Endothelial cell of umbilical vein (primary cell): ENCODE results near the gene CDK5RAP2.

Experiments
- TF ChIP-seq, protein P1 (sequence below), 2 donors: IDR thresholded peaks; 1 replicate in 1 of 2; 2 replicates in 1 of 2; pipeline ENCODE4 v1.5.1; 2011; ENCODE audit warnings: low read length in 2 of 2, mild to moderate bottlenecking in 2 of 2, moderate library complexity in 2 of 2, control low read depth in 1 of 2, inconsistent platforms in 1 of 2, low read depth in 1 of 2; ENCODE audit not compliant: insufficient read depth in 1 of 2; ENCODE audit errors: extremely low read depth in 1 of 2
- TF ChIP-seq, protein P2 (sequence below): IDR thresholded peaks from 2 replicates; pipeline ENCODE4 v1.6.1; 2011; ENCODE audit not compliant: insufficient read depth, insufficient read length

DNA sequence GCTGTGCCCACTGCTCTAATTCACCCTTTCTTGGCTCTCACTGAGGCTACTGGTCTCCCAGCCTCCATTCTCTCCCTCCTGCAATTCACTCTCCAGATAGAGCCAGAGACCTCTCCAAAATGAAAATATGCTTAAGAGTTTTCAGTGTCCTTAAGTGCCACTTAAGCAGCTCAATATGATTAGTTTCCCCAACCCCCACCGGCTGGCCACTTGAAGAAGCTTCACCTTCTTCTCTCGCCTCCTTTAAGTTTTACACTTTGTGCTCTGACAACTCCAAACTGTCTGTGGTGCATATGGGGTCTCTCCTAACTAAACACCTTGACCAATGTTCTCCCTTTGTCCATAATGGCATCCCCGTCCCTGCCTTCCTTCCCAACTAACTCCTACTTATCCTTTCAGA lies 53.4 kb downstream of the CDK5RAP2 start:
- TF ChIP-seq, protein P1, sequence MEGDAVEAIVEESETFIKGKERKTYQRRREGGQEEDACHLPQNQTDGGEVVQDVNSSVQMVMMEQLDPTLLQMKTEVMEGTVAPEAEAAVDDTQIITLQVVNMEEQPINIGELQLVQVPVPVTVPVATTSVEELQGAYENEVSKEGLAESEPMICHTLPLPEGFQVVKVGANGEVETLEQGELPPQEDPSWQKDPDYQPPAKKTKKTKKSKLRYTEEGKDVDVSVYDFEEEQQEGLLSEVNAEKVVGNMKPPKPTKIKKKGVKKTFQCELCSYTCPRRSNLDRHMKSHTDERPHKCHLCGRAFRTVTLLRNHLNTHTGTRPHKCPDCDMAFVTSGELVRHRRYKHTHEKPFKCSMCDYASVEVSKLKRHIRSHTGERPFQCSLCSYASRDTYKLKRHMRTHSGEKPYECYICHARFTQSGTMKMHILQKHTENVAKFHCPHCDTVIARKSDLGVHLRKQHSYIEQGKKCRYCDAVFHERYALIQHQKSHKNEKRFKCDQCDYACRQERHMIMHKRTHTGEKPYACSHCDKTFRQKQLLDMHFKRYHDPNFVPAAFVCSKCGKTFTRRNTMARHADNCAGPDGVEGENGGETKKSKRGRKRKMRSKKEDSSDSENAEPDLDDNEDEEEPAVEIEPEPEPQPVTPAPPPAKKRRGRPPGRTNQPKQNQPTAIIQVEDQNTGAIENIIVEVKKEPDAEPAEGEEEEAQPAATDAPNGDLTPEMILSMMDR (IDR thresholded peaks at IDR 0.05; ENCODE audit: extremely low read depth in 1 of 2, insufficient read depth in 1 of 2, low read depth in 1 of 2, low read length in 2 of 2) = no peak
- TF ChIP-seq, protein P2, sequence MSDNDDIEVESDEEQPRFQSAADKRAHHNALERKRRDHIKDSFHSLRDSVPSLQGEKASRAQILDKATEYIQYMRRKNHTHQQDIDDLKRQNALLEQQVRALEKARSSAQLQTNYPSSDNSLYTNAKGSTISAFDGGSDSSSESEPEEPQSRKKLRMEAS = no peak
